ENCODE measurements around the gene SMPX. TPM values are rescaled to one million over a fixed set of nuclear protein-coding genes. Genes with fewer than 3 reads are reported as not detected.

The SMPX gene
- total and polyA plus RNA-seq, 2 of the 4 experiments (the other 2 are of a cell fraction), result not detected

DNA sequence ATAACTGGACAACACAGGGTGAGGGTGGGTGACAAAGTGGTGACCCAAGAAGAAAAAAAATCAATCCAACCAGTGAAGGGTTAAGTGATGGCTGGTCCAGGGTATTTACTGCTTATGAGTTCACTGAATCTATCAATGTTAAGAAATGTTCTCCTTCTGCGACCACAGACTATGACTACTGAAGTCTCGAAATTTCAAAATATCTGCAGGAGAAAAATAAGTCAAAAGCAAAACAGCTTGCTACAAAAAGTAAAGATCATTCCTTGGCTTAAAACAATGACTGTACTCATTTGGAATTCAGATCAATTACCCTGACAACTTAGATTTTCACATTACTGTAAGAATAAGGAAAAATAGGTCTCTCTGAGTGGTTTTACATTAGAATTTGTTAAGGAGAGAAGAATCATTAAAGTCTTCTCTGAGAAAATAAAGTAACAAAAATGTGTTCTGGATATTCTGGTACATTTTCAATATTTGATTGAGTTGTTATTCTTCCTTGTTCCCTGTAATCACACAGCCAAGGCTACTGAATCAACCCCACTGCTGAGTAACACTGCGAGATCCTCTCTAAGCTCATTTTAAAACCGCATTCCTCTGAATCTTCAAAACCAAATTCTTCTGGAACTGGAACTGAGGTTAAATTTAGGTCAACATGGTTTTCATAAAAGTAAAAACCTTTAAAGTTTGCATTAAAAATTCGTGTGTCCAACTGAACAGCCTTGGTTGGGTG, 22.7 kb downstream of the SMPX start:
- no CpG with 5 or more reads among the region's 5 CpGs for WGBS, 2 experiments (ENCODE audit: extremely low coverage in 2 of 2, insufficient read length in 1 of 2)
- H3K56ac ChIP-seq (ENCODE audit: extremely low read depth, insufficient read depth, low read length), result no peak overlapping the region
- no peak overlapping the region for H4K91ac ChIP-seq (ENCODE audit: insufficient read depth, low read depth, low read length)
- no peak overlapping the region for H2BK15ac ChIP-seq (ENCODE audit: low read depth, low read length)
- dilution Hi-C loops (cut with HindIII; ENCODE audit: low sequenced_read_pairs, unreplicated experiment), result no loop called here
- no peaks in the 10 kb centered on the region for H3K79me1 ChIP-seq (ENCODE audit: low read depth in 1 of 2, low read length in 2 of 2)
- H3K18ac ChIP-seq (ENCODE audit: low read depth, low read length), result no peak overlapping the region
- intact Hi-C loops (cut with micrococcal nuclease), result no loop called here
- H3K9me3 ChIP-seq (ENCODE audit: control insufficient read depth, insufficient read depth, low read length), result no peaks in the 10 kb centered on the region
- H3K27ac ChIP-seq (ENCODE audit: insufficient read depth, low read length), result no peak overlapping the region
- H3K36me3 ChIP-seq (ENCODE audit: control insufficient read depth, insufficient read depth, low read length), result no peaks in the 10 kb centered on the region
- no peak overlapping the region for H3K14ac ChIP-seq (replicated peaks; ENCODE audit: low read depth, low read length)
- TF ChIP-seq MAFK (IDR thresholded peaks at IDR 0.05; ENCODE audit: low read depth, low read length) (no peak), FOS (IDR thresholded peaks at IDR 0.05; ENCODE audit: low read depth, low read length) (no peak), SMC3 (IDR thresholded peaks at IDR 0.05; ENCODE audit: low read depth, low read length) (no peak), CHD1 (IDR thresholded peaks at IDR 0.05; ENCODE audit: low read depth, low read length) (no peak)
- TF ChIP-seq, protein P1, sequence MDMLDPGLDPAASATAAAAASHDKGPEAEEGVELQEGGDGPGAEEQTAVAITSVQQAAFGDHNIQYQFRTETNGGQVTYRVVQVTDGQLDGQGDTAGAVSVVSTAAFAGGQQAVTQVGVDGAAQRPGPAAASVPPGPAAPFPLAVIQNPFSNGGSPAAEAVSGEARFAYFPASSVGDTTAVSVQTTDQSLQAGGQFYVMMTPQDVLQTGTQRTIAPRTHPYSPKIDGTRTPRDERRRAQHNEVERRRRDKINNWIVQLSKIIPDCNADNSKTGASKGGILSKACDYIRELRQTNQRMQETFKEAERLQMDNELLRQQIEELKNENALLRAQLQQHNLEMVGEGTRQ (IDR thresholded peaks at IDR 0.05; ENCODE audit: low read depth, low read length), result no peak
- no peak overlapping the region for H2BK5ac ChIP-seq (ENCODE audit: low read depth, low read length, poor library complexity, severe bottlenecking)
- H2BK120ac ChIP-seq (ENCODE audit: low read depth, low read length), result no peak overlapping the region
- ATAC-seq (ENCODE audit: low read depth) (peak; percentile 66), DNase-seq (peak; percentile 70)
- no peak overlapping the region for H3K9ac ChIP-seq (ENCODE audit: low read depth, low read length)
- H3K4me3 ChIP-seq (ENCODE audit: insufficient read depth, low read depth, low read length), result no peak overlapping the region
- BruUV-seq (replicated peaks), result no TSS peak
- H3K27me3 ChIP-seq (ENCODE audit: control insufficient read depth, insufficient read depth, low read length), result peaks cover 3% of the 10 kb centered on the region; the same call in 1 of the 2 replicates
- ChIA-PET POLR2A (ENCODE audit: unreplicated experiment) (no interaction called here), CTCF (no interaction called here)
- H4K20me1 ChIP-seq (ENCODE audit: insufficient read depth, low read length), result no peaks in the 10 kb centered on the region
- no peaks in the 10 kb centered on the region for H3K4me1 ChIP-seq (ENCODE audit: control insufficient read depth, insufficient read depth, low read length)
- peak overlapping the region; percentile 16; the same call in 1 of the 2 replicates for H3K4me2 ChIP-seq (ENCODE audit: low read depth, low read length)
- H2AK9ac ChIP-seq (replicated peaks; ENCODE audit: low read depth, low read length, poor library complexity), result no peak overlapping the region
- no peak overlapping the region for H2BK20ac ChIP-seq (ENCODE audit: low read depth, low read length)
- no peak overlapping the region for H2AFZ ChIP-seq (replicated peaks; ENCODE audit: low read length, poor library complexity)
- in situ Hi-C loops (cut with MboI; ENCODE audit: low sequenced_read_pairs), result loop anchor here (10.0 to 25.0 kb wide), 2 partner anchors 1200 to 1473 kb away; partner anchors contain the start of gene RPS6KA3
- no peak overlapping the region for H3K23ac ChIP-seq (ENCODE audit: low read depth, low read length)
- H2AK5ac ChIP-seq (ENCODE audit: low read depth, low read length), result no peak overlapping the region
- H3K4ac ChIP-seq (ENCODE audit: low read depth, low read length), result no peak overlapping the region
- H4K5ac ChIP-seq (ENCODE audit: low read depth, low read length), result no peak overlapping the region
- H3K9me1 ChIP-seq (ENCODE audit: insufficient read depth, low read length), result no peaks in the 10 kb centered on the region
- H4K8ac ChIP-seq (ENCODE audit: low read depth in 2 of 2, low read length in 2 of 2), result no peak overlapping the region
